ENCODE measurements around the gene FOSL2. TPM values are rescaled to one million over a fixed set of nuclear protein-coding genes. Genes with fewer than 3 reads are reported as not detected.

Gene FOSL2
- total RNA-seq, 3 donors from 2014 or later (not counting 1 experiment from before 2014, with no cell fraction given) = 414 to 531 (median 455) TPM

GRCh38 chr2:28380219-28380618 is 12.4 kb upstream of the FOSL2 start:
- no peak for ATAC-seq
- no peak overlapping the region for H3K4me3 Mint-ChIP-seq
- peak overlapping the region; percentile 89 to 90 for H3K27ac Mint-ChIP-seq
- Histone ChIP-seq H3K4me1 (ENCODE audit: control insufficient read depth, insufficient read depth, low read length) (peaks cover 44% of the 10 kb centered on the region), H3K27me3 (ENCODE audit: control insufficient read depth, insufficient read depth, low read length) (no peaks in the 10 kb centered on the region), H3K27ac (ENCODE audit: low read length) (no peak overlapping the region), H3K9me3 (ENCODE audit: control insufficient read depth, insufficient read depth, low read length) (no peaks in the 10 kb centered on the region), H3K4me3 (ENCODE audit: low read length) (no peak overlapping the region), H3K36me3 (ENCODE audit: control insufficient read depth, insufficient read depth, low read length) (no peaks in the 10 kb centered on the region)
- no peaks in the 10 kb centered on the region for H3K27me3 Mint-ChIP-seq (ENCODE audit: low read depth in 2 of 2)
- H3K36me3 Mint-ChIP-seq = no peaks in the 10 kb centered on the region
- intact Hi-C loops (cut with micrococcal nuclease) = no loop called here
- DNase-seq = no peak
- peaks cover 34 to 55% of the 10 kb centered on the region in 2 donors for H3K4me1 Mint-ChIP-seq
- WGBS (ENCODE audit: insufficient coverage) = 84% methylated on average over 6 of the region's 6 CpGs
- no peak for TF ChIP-seq CTCF (IDR thresholded peaks at IDR 0.05)
- no peaks in the 10 kb centered on the region for H3K9me3 Mint-ChIP-seq

GRCh38 chr2:28381225-28382180 is 11.2 kb upstream of the FOSL2 start:
- no peaks in the 10 kb centered on the region for H3K9me3 Mint-ChIP-seq
- H3K36me3 Mint-ChIP-seq = no peaks in the 10 kb centered on the region
- H3K27me3 Mint-ChIP-seq (ENCODE audit: low read depth in 2 of 2) = no peaks in the 10 kb centered on the region
- intact Hi-C loops (cut with micrococcal nuclease) = no loop called here
- no peaks in the 10 kb centered on the region for H3K36me3 ChIP-seq (ENCODE audit: control insufficient read depth, insufficient read depth, low read length)
- no peaks in the 10 kb centered on the region for H3K9me3 ChIP-seq (ENCODE audit: control insufficient read depth, insufficient read depth, low read length)
- H3K4me1 Mint-ChIP-seq = peaks cover 30 to 55% of the 10 kb centered on the region in 2 donors
- no peak overlapping the region for H3K27ac ChIP-seq (ENCODE audit: low read length)
- DNase-seq = no peak
- no peak overlapping the region for H3K4me3 Mint-ChIP-seq
- ATAC-seq = no peak
- WGBS (ENCODE audit: insufficient coverage) = 84% methylated on average over 12 of the region's 12 CpGs
- H3K27me3 ChIP-seq (ENCODE audit: control insufficient read depth, insufficient read depth, low read length) = no peaks in the 10 kb centered on the region
- H3K4me3 ChIP-seq (ENCODE audit: low read length) = no peak overlapping the region
- peaks cover 44% of the 10 kb centered on the region for H3K4me1 ChIP-seq (ENCODE audit: control insufficient read depth, insufficient read depth, low read length)
- peak overlapping the region in 1 of 2 donors; percentile 24 for H3K27ac Mint-ChIP-seq
- TF ChIP-seq CTCF (IDR thresholded peaks at IDR 0.05) = no peak

- H3K9me3 ChIP-seq (ENCODE audit: control insufficient read depth, insufficient read depth, low read length) = no peaks in the 10 kb centered on the region
- no peaks in the 10 kb centered on the region for H3K36me3 ChIP-seq (ENCODE audit: control insufficient read depth, insufficient read depth, low read length)
- WGBS (ENCODE audit: insufficient coverage) = 91% methylated on average over 7 of the region's 7 CpGs
- peaks cover 38% of the 10 kb centered on the region for H3K4me1 ChIP-seq (ENCODE audit: control insufficient read depth, insufficient read depth, low read length)
- H3K4me3 ChIP-seq (ENCODE audit: low read length) = no peak overlapping the region
- H3K27me3 ChIP-seq (ENCODE audit: control insufficient read depth, insufficient read depth, low read length) = no peaks in the 10 kb centered on the region
- Mint-ChIP-seq H3K9me3 (no peaks in the 10 kb centered on the region), H3K27me3 (ENCODE audit: low read depth in 2 of 2) (no peaks in the 10 kb centered on the region), H3K27ac (no peak overlapping the region), H3K4me3 (no peak overlapping the region), H3K36me3 (no peaks in the 10 kb centered on the region), H3K4me1 (peaks cover 30 to 50% of the 10 kb centered on the region in 2 donors)
- TF ChIP-seq CTCF (IDR thresholded peaks at IDR 0.05) = no peak
- no peak for ATAC-seq
- no peak for DNase-seq
- no peak overlapping the region for H3K27ac ChIP-seq (ENCODE audit: low read length)
- intact Hi-C loops (cut with micrococcal nuclease) = no loop called here
These were observed 9.9 kb upstream of the FOSL2 start for GRCh38 chr2:28382755-28383154.

Data from natural killer cell (primary cell).